GM21529 (cell line): Measurements from ENCODE around the gene CLDN20.

Source experiments
- ATAC-seq: cut with Tn5 transposase; IDR thresholded peaks from one replicate; pipeline ENCODE4 v1.9.1; 2021; ENCODE audit not compliant: unreplicated experiment

CLDN20 gene

DNA sequence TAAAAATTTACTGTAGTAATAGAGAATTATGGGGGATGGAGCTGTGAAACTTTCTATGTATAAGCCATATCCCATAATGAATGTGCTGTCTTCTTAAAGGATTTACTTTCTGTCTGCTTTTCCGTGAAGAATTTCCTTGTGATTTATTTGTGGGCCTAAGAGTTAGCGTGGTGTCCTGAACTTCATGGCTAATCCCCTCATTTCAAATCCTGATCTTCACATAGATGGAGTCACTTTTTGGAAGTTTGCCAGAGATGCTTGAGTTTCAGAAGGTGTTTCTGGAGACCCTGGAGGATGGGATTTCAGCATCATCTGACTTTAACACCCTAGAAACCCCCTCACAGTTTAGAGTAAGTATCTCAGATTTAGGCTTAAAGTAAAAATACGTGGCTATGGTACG is 19.4 kb upstream of the CLDN20 start:
- ATAC-seq: no peak

GRCh38 chr6:155245193-155245592 is 18.6 kb upstream of the CLDN20 start:
- no peak for ATAC-seq

DNA sequence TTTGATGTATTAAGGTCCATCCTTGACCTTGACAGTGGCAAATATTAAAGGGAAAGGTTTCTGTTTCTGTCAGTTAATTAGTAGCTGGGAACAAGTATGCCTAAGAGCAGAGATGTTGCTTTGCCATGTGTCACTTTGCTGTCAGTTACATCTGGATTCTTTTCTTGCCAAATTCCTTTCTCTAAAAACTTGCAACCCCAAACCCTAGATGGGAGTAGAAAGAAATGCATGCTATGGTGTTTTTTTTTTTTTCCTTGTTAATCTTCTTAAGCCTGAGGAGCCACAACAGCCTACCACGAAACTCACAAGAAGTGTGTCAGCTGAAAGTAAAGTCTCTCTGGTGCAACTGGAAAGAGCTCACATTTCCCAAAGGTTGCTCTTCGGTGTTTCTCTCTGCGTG is 18.0 kb upstream of the CLDN20 start:
- ATAC-seq: no peak

DNA sequence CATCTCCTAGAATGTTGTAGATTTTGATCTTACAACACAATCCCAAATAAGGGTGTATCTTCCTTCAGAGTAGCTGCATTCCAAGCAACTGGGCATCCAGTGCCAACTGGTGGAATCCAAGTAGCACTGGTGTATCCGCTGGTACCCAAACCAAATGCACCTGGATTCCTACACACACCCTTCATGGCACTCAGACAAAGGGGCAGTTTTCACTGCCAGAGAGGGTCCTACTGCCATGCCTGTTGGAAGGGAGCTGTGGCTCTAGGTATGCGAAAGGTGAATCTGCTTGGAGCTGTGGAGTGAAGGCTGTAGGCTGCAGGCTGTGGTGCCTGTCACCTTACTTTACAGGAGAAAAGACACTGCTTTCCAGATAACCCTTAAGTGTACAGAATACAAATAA is 17.0 kb upstream of the CLDN20 start:
- ATAC-seq: no peak

DNA sequence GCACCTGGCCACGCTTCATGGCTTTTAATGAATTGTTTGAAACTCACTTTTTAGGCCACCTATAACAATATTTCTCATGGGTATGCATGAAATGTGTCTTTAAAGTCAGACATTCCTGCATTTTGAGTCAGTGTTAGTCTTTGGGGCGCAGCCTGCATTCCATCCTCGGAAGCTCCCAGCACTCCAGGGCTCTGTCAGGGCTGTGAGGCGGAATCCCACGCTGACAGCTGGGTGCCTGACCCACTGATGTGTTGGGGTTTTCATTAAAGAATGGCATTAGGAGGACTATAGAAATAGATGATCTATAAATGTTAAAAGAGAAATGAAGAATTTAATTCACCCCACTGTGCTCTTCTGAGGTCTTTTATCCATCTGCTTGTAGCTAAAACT is 16.2 kb upstream of the CLDN20 start:
- ATAC-seq: no peak

GRCh38 chr6:155248008-155249001 is 15.5 kb upstream of the CLDN20 start:
- ATAC-seq: peak; percentile 74

- ATAC-seq: no peak
Observed at GRCh38 chr6:155250701-155251381, 13.0 kb upstream of the CLDN20 start.

- no peak for ATAC-seq
Observed at GRCh38 chr6:155252581-155252980, 11.2 kb upstream of the CLDN20 start.

DNA sequence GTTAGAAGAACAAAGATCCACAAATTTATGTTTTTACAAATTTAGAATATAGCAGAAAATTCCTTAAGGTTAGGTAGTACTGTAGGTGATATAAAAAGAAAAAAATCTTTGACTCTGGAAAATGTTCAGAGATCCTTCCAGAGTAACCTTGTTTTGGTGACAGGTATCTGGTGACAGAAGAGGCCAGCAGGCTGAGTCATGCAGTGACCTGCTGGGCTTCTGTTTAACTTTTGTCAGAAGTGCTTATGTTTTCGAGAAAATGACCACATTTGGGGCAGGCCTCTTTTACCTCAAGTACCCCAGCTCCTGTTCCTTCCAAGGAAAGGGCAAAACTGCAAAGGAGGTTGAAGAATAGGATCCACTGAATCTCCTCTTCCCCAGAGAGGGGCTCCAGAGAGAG is 10.5 kb upstream of the CLDN20 start:
- ATAC-seq: no peak

GRCh38 chr6:155254139-155254538 is 9.7 kb upstream of the CLDN20 start:
- no peak for ATAC-seq

DNA sequence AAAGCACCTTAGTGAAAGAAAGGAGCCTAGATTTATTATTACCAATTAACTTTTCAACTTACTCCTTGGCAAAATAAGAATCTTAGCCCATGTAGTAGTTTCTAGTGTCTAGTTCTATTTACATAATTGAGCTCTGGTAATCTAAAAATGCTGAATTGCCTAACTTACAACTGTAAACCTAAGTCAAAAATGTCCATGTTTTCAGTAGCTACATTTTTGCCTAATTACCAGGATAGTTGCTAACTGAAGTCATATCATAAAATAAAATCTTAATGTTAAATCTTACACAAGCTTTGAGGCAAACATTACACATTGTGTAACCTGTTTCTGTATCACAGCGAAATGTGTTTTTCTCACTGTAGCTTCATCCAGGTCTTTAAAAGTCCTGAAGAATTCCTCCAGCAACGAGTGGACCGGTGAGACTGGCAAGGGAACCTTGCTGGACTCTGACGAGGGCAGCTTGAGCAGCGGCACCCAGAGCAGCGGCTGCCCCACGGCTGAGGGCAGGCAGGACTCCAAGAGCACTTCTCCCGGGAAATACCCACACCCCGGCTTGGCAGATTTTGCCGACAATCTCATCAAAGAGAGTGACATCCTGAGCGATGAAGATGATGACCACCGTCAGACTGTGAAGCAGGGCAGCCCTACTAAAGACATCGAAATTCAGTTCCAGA is 7.6 kb upstream of the CLDN20 start:
- ATAC-seq: no peak

- ATAC-seq: no peak
Observed at GRCh38 chr6:155257796-155258195, 6.0 kb upstream of the CLDN20 start.

DNA sequence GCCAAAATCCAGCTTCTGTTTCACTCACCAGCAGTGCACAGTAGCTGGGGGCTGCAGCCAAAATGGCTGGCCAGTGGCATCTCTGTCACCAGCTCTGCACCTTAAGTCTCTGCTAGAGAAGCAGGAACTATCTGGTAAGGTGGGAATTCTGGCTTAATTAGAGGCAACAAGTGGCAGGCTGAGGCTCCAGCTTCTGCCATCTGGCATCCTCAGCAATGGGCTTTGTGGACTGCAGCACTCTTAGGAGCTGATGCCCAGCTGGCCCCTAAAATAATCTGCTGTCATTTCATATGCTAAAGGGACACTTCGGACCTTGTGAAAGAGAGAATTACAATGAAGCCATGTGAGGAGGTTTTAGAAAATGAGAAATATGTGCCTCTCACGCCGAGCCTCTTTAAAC is 4.6 kb upstream of the CLDN20 start:
- no peak for ATAC-seq

GRCh38 chr6:155259897-155260296 is 3.9 kb upstream of the CLDN20 start:
- ATAC-seq: no peak

DNA sequence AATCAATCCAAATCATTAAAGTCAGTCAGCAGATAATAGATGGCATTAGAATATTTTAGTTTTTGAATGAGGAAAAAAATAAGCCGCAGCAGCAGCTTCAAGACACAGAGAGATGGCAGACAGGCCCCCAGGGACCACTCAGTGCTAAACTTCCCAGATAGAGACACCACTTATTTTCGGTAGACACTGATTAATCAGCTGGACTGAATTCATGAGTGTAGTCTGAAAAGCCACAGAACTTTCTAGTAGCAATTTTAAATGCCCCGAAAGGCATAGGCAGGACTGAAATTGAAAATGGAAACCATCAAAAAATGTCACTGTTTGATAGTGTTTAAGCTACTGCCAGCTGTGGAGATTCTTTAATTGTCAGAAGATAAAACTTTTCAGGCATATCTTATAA is 3.1 kb upstream of the CLDN20 start:
- peak; percentile 60 for ATAC-seq

GRCh38 chr6:155261111-155261900 is 2.5 kb upstream of the CLDN20 start:
- no peak for ATAC-seq

DNA sequence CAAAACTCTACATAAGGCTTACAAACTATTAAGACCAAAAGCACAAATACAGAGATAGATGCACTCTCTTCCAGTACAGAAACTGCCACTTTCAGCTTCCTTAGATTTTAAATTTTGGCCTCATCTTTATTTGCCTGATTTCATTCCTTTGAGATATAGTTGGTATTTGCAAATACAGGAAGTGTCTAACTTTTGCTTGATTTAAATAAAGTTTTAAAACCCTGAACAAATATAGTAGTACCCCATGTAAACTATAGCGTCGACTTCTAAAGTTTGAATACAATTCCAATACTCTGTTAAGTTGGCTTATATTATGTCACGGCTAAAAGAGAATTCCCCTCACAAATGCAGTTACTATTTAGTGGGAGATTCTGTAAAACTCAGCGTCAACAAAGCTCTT is 1.2 kb upstream of the CLDN20 start:
- no peak for ATAC-seq

DNA sequence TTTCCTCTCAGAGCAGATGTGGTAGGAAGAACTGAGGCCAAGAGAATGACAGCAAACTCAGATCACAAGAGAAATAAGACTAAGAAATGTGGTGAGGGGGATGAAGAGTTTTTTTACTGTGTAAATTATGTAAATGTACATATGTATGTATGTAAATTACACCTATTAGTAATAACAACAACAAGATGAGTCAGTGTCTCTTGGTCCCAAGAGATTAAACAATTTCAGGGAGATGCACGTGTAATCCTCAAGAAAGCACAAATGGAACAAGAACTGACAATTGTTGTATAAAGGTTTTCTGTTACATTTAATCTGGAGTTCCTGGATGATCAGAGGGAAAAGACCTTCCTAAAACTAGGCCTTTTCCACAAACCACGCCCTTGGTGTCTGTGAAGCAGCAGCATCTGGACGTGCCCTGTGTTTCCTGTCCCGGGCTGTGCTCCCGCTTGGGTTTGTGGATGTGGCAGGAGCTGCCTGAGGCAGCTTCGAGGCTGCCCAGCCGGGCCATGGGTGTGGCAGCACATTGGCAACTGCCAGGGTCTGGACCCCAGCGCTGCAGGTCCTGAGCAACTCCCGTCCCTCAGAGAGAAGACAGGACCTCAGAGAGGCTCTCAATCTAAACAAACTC is 994 bp downstream of the CLDN20 start:
- no peak for ATAC-seq

DNA sequence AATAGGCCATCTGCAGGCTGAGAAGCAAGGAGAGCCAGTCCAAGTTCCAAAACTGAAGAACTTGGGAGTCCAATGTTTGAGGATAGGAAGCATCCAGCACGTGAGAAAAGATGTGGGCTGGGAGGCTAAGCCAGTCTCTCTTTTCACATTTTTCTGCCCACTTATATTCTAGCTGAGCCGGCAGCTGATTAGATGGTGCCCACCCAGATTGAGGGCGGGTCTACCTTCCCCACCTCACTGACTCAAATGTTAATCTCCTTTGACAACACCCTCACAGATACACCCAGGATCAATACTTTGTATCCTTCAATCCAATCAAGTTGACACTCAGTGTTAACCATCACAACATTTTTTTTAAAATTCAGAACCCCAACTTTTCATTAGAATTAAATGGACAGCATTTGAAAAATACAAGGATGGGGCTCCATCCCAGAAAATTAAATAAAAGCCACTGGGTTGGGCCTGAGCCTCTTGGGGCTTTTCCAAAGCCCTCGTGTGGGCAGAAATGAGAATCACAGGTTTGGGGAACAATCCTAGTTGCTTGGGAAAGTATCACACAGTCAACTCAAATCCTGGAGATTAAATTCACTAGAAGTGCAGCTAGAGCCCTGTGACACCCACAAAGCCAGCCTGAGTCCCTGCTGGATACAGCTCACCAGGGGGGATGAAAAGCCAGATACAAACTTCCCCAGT is 2.2 kb downstream of the CLDN20 start:
- no peak for ATAC-seq

DNA sequence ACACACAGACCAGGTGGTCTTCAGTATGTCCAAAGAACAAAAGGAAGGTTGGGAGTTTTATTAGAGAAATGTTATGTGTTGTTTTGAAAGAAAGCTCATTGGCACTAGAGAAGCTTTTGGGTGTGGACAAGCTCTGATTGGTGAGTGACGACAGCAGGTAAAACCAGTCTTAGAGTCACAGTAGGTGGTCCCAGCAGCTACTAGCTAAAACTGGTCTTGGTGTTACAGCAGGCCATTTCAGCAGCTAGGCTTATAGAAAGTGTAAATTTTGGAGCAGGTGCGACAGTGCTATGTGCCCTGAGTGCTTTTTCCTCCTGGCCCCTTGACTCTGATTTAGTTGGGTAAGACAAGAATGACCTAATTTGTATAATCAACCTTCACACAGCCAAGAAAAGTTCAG is 3.6 kb downstream of the CLDN20 start:
- no peak for ATAC-seq
